GM12865 (cell line): Measurements from ENCODE around the gene BCAM.
"Not testable (repeated sequence)": the region's sequence is repeated elsewhere in the genome, so short reads cannot be mapped to it uniquely, and the experiment has no call there.

Source experiments
- DNase-seq: peaks from one replicate; pipeline ENCODE4 v3.0.0; 2010; ENCODE audit warnings: low read depth
- H3K4me3 ChIP-seq: 2 replicates; pipeline ENCODE4 v1.5.1; 2011; ENCODE audit warnings: mild to moderate bottlenecking, low read depth, low read length, control low read depth
- CTCF ChIP-seq: IDR thresholded peaks from 2 replicates; pipeline ENCODE4 v1.5.1; 2011; ENCODE audit warnings: low read length, control low read depth, low read depth, inconsistent platforms; ENCODE audit not compliant: insufficient read depth; ENCODE audit errors: missing control alignments

BCAM gene

GRCh38 chr19:44808463-44809371 is at the start of gene BCAM:
Gene BCAM, plus strand, starts transcription at chr19:44809103. Its CDS starts 22 bp downstream, at chr19:44809125.
- no peak for TF ChIP-seq CTCF
- no peak for DNase-seq
- H3K4me3 ChIP-seq: no peak within 1 kb of the TSS

- no peak for TF ChIP-seq CTCF
- no peak for DNase-seq
- no peak overlapping the region for H3K4me3 ChIP-seq
Measured at GRCh38 chr19:44762038-44762437, 46.9 kb upstream of the BCAM start.

- H3K4me3 ChIP-seq: no peak overlapping the region
- no peak for DNase-seq
- TF ChIP-seq CTCF: no peak
Measured at GRCh38 chr19:44765033-44765948, 43.6 kb upstream of the BCAM start.

- no peak for TF ChIP-seq CTCF
- H3K4me3 ChIP-seq: no peak overlapping the region
- no peak for DNase-seq
Measured at GRCh38 chr19:44765949-44766335, 43.0 kb upstream of the BCAM start.

- no peak for TF ChIP-seq CTCF
- H3K4me3 ChIP-seq: no peak overlapping the region
- DNase-seq: peak; percentile 44
Measured at GRCh38 chr19:44767295-44768180, 41.4 kb upstream of the BCAM start.

GRCh38 chr19:44770550-44771257 is 38.2 kb upstream of the BCAM start:
- DNase-seq: peak; percentile 99
- peak; percentile 68 for TF ChIP-seq CTCF

GRCh38 chr19:44772144-44772543 is 36.8 kb upstream of the BCAM start:
- not testable (repeated sequence) for H3K4me3 ChIP-seq, DNase-seq

More at GRCh38 chr19:44770550-44771257, 38.2 kb upstream of the BCAM start:
- peak overlapping the region; percentile 15 for H3K4me3 ChIP-seq
